HCT116 (cell line): ENCODE measurements around the gene EID2B. TPM values are rescaled to one million over a fixed set of nuclear protein-coding genes. Genes with fewer than 3 reads are reported as not detected.

Source experiments
- ATAC-seq: fragments of 200-7000 bp; cut with Tn5 transposase; 2 replicates; pipeline ENCODE4 v1.9.1; 2020; ENCODE audit warnings: mild to moderate bottlenecking, moderate library complexity
- BruUV-seq: library from RNA; stranded (reverse); fragments of 400-500 nt; replicated peaks from 2 replicates; lab custom pipeline; 2021; lab: Mats Ljungman, UMichigan
- CTCF ChIA-PET: fragments of 300-600 bp; sonication (Branson Sonifier 250); formaldehyde crosslinking; loops from one replicate; lab custom pipeline; 2021; ENCODE audit warnings: antibody characterized with exemption; lab: Charles Lee
- POLR2A ChIA-PET: fragments of 300-600, 350-600 bp; sonication (Branson Sonifier 250); formaldehyde crosslinking; loops from one replicate; lab custom pipeline; 2021; ENCODE audit warnings: antibody characterized with exemption; lab: Charles Lee
- RAD21 ChIA-PET, 2 experiments: fragments of 300-600 bp; sonication (Branson Sonifier 250); formaldehyde crosslinking; loops; one replicate each; lab custom pipeline; 2023; ENCODE audit warnings: low total read pairs in 2 of 2; ENCODE audit not compliant: uncharacterized antibody in 2 of 2, unreplicated experiment in 2 of 2, low non-redundant PET in 1 of 2; lab: Charles Lee
- DNase-seq: peaks from one replicate; pipeline ENCODE4 v3.0.0-alpha.2; 2010; ENCODE audit warnings: low read depth, low spot score
- H2AFZ ChIP-seq: fragments of 200-600 bp; shearing (Covaris generic), sonication (generic); 2 replicates; pipeline ENCODE4 v1.6.1; 2017; ENCODE audit warnings: low read depth, mixed run types, mixed read lengths, antibody characterized with exemption, low read length; ENCODE audit not compliant: poor library complexity, severe bottlenecking
- H3K27ac ChIP-seq: 2 replicates; pipeline ENCODE4 v1.5.1; 2012; ENCODE audit warnings: low read depth, low read length
- H3K27me3 ChIP-seq: fragments of 200-600 bp; sonication (generic); 2 replicates; pipeline ENCODE4 v1.6.1; 2016; ENCODE audit warnings: mixed run types, low read length, mixed read lengths; ENCODE audit not compliant: insufficient read depth
- H3K36me3 ChIP-seq, 2 experiments: fragments of 200-500 bp in 1 of 2; fragments of 200-600 bp in 1 of 2; sonication (Bioruptor generic) in 1 of 2; sonication (generic) in 1 of 2; 2 replicates each; pipeline versions ENCODE4 v1.5.1 to v1.6.1; 2014 to 2016; ENCODE audit warnings: low read length in 2 of 2, inconsistent platforms in 1 of 2, mixed read lengths in 1 of 2, mixed run types in 1 of 2; ENCODE audit not compliant: insufficient read depth in 2 of 2, control insufficient read depth in 1 of 2
- H3K4me1 ChIP-seq, 2 experiments: fragments of 200-600 bp in 1 of 2; sonication (generic) in 1 of 2; 2 replicates each; pipeline versions ENCODE4 v1.5.1 to v1.6.1; 2012 to 2017; ENCODE audit warnings: low read length in 2 of 2, inconsistent platforms in 1 of 2, mild to moderate bottlenecking in 1 of 2, mixed read lengths in 1 of 2, mixed run types in 1 of 2, moderate library complexity in 1 of 2; ENCODE audit not compliant: insufficient read depth in 2 of 2, control insufficient read depth in 1 of 2
- H3K4me2 ChIP-seq: fragments of 200-600 bp; sonication (generic); 2 replicates; pipeline ENCODE4 v1.6.1; 2017; ENCODE audit warnings: mixed run types, low read length, mixed read lengths
- H3K4me3 ChIP-seq, 2 experiments: fragments of 200-600 bp in 1 of 2; sonication (generic) in 1 of 2; replicated peaks in 1 of 2; 2 replicates each; pipeline ENCODE4 v1.5.1; 2011 to 2016; ENCODE audit warnings: low read length in 2 of 2, control low read depth in 1 of 2, low read depth in 1 of 2, mild to moderate bottlenecking in 1 of 2, mixed read lengths in 1 of 2, mixed run types in 1 of 2
- H3K79me2 ChIP-seq: fragments of 200-600 bp; sonication (generic); 2 replicates; pipeline ENCODE4 v1.6.1; 2017; ENCODE audit warnings: mild to moderate bottlenecking, mixed run types, low read length, moderate library complexity, mixed read lengths; ENCODE audit not compliant: insufficient read depth
- H3K9ac ChIP-seq: fragments of 200-600 bp; sonication (generic); 2 replicates; pipeline ENCODE4 v1.6.1; 2016; ENCODE audit warnings: low read length, mixed read lengths
- H3K9me2 ChIP-seq: fragments of 200-600 bp; sonication (generic), shearing (Covaris generic); 2 replicates; pipeline ENCODE4 v1.6.1; 2017; ENCODE audit warnings: mixed run types, mild to moderate bottlenecking, moderate library complexity; ENCODE audit not compliant: insufficient read depth
- H3K9me3 ChIP-seq, 2 experiments: fragments of 200-500 bp in 1 of 2; fragments of 200-600 bp in 1 of 2; sonication (Bioruptor generic) in 1 of 2; sonication (generic) in 1 of 2; 2 replicates each; pipeline ENCODE4 v1.6.1; 2014 to 2017; ENCODE audit warnings: low read length in 2 of 2, mixed read lengths in 2 of 2, inconsistent platforms in 1 of 2, low read depth in 1 of 2, mild to moderate bottlenecking in 1 of 2, mixed run types in 1 of 2, moderate library complexity in 1 of 2; ENCODE audit not compliant: control insufficient read depth in 1 of 2, insufficient read depth in 1 of 2
- H4K20me1 ChIP-seq: fragments of 200-600 bp; sonication (generic), shearing (Covaris generic); 2 replicates; pipeline ENCODE4 v1.6.1; 2017; ENCODE audit warnings: mixed run types, mild to moderate bottlenecking, moderate library complexity; ENCODE audit not compliant: insufficient read depth
- CBX3 ChIP-seq: IDR thresholded peaks from 2 replicates; pipeline ENCODE4 v1.6.1; 2012; ENCODE audit warnings: low read depth
- ELF1 ChIP-seq: IDR thresholded peaks from 2 replicates; pipeline ENCODE4 v1.6.1; 2012; ENCODE audit warnings: low read depth, borderline replicate concordance
- EZH2 ChIP-seq: fragments of 200-600 bp; sonication (generic); IDR thresholded peaks from 2 replicates; pipeline ENCODE4 v1.6.1; 2017; ENCODE audit warnings: antibody characterized with exemption, mixed run types
- EZH2phosphoT487 ChIP-seq: fragments of 200-600 bp; IDR thresholded peaks from 2 replicates; pipeline ENCODE4 v1.6.1; 2018; ENCODE audit warnings: antibody characterized with exemption, borderline replicate concordance
- FOSL1 ChIP-seq: IDR thresholded peaks from 2 replicates; pipeline ENCODE4 v1.6.1; 2012; ENCODE audit warnings: low read depth
- JUND ChIP-seq: IDR thresholded peaks from 2 replicates; pipeline ENCODE4 v1.6.1; 2012
- POLR2A ChIP-seq: IDR thresholded peaks from 2 replicates; pipeline ENCODE4 v1.7.0; 2011; ENCODE audit warnings: borderline replicate concordance; ENCODE audit not compliant: insufficient read depth, insufficient read length; ENCODE audit errors: extremely low read depth
- POLR2AphosphoS5 ChIP-seq: IDR thresholded peaks from 2 replicates; pipeline ENCODE4 v1.6.1; 2011; ENCODE audit warnings: mild to moderate bottlenecking, low read depth, low read length, moderate library complexity
- RAD21 ChIP-seq: IDR thresholded peaks from 2 replicates; pipeline ENCODE4 v1.6.1; 2012; ENCODE audit warnings: low read depth, mild to moderate bottlenecking
- SP1 ChIP-seq: IDR thresholded peaks from 2 replicates; pipeline ENCODE4 v1.6.1; 2012; ENCODE audit warnings: low read depth
- TCF7L2 ChIP-seq: IDR thresholded peaks from 2 replicates; pipeline ENCODE4 v1.7.0; 2011; ENCODE audit warnings: borderline replicate concordance, inconsistent platforms; ENCODE audit not compliant: insufficient read depth, insufficient read length; ENCODE audit errors: extremely low read depth
- YY1 ChIP-seq: IDR thresholded peaks from 2 replicates; pipeline ENCODE4 v1.6.1; 2011; ENCODE audit warnings: low read length, low read depth, moderate library complexity, mild to moderate bottlenecking; ENCODE audit not compliant: insufficient replicate concordance; ENCODE audit errors: extremely low read depth
- ZFX ChIP-seq: fragments of 450-650 bp; IDR thresholded peaks from 2 replicates; pipeline ENCODE4 v1.6.1; 2017
- ZNF274 ChIP-seq: fragments of 200-500 bp; sonication (Bioruptor generic); IDR thresholded peaks from 2 replicates; pipeline ENCODE4 v1.6.1; 2014; ENCODE audit warnings: mild to moderate bottlenecking, low read depth, low read length, inconsistent platforms
- intact Hi-C: fragments of 100-400 bp; cut with micrococcal nuclease; formaldehyde crosslinking; loops from 2 replicates; pipeline ENCODE4 v1.10.0; 2022
- total RNA-seq: library from RNA; stranded (reverse); gene quantifications from one replicate; pipeline ENCODE4 v1.2.1, GENCODE V29; 2021; ENCODE audit not compliant: unreplicated experiment
- TF ChIP-seq, protein P1 (sequence below): IDR thresholded peaks from 2 replicates; pipeline ENCODE4 v1.6.1; 2011; ENCODE audit warnings: mild to moderate bottlenecking, low read length, moderate library complexity; ENCODE audit not compliant: insufficient replicate concordance; ENCODE audit errors: extremely low read depth
- TF ChIP-seq, protein P2 (sequence below): IDR thresholded peaks from 2 replicates; pipeline ENCODE4 v1.6.1; 2012; ENCODE audit warnings: low read depth

The EID2B gene
- total RNA-seq, 1 experiment from 2014 or later, result 1.2 TPM

GRCh38 chr19:39497996-39498797 is 34.5 kb downstream of the EID2B start:
- DNase-seq, result no peak
- RAD21 ChIA-PET, result no interaction called here
- H3K27me3 ChIP-seq, result no peaks in the 10 kb centered on the region
- POLR2A ChIA-PET, result no interaction called here
- no peaks in the 10 kb centered on the region for H3K79me2 ChIP-seq
- no peak overlapping the region for H3K4me3 ChIP-seq
- H4K20me1 ChIP-seq, result no peaks in the 10 kb centered on the region
- BruUV-seq, result no TSS peak
- H3K4me2 ChIP-seq, result no peak overlapping the region
- CTCF ChIA-PET, result no interaction called here
- no peak for TF ChIP-seq ZFX
- no peak for TF ChIP-seq RAD21
- TF ChIP-seq POLR2AphosphoS5, result no peak
- TF ChIP-seq, protein P1, sequence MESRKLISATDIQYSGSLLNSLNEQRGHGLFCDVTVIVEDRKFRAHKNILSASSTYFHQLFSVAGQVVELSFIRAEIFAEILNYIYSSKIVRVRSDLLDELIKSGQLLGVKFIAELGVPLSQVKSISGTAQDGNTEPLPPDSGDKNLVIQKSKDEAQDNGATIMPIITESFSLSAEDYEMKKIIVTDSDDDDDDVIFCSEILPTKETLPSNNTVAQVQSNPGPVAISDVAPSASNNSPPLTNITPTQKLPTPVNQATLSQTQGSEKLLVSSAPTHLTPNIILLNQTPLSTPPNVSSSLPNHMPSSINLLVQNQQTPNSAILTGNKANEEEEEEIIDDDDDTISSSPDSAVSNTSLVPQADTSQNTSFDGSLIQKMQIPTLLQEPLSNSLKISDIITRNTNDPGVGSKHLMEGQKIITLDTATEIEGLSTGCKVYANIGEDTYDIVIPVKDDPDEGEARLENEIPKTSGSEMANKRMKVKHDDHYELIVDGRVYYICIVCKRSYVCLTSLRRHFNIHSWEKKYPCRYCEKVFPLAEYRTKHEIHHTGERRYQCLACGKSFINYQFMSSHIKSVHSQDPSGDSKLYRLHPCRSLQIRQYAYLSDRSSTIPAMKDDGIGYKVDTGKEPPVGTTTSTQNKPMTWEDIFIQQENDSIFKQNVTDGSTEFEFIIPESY, result no peak
- TF ChIP-seq ZNF274, result no peak
- TF ChIP-seq FOSL1, result no peak
- no peak for TF ChIP-seq YY1
- TF ChIP-seq SP1, result no peak
- TF ChIP-seq EZH2, result no peak
- TF ChIP-seq POLR2A, result no peak
- no peak for TF ChIP-seq CBX3
- no peak for TF ChIP-seq JUND
- TF ChIP-seq EZH2phosphoT487, result no peak
- TF ChIP-seq, protein P2, sequence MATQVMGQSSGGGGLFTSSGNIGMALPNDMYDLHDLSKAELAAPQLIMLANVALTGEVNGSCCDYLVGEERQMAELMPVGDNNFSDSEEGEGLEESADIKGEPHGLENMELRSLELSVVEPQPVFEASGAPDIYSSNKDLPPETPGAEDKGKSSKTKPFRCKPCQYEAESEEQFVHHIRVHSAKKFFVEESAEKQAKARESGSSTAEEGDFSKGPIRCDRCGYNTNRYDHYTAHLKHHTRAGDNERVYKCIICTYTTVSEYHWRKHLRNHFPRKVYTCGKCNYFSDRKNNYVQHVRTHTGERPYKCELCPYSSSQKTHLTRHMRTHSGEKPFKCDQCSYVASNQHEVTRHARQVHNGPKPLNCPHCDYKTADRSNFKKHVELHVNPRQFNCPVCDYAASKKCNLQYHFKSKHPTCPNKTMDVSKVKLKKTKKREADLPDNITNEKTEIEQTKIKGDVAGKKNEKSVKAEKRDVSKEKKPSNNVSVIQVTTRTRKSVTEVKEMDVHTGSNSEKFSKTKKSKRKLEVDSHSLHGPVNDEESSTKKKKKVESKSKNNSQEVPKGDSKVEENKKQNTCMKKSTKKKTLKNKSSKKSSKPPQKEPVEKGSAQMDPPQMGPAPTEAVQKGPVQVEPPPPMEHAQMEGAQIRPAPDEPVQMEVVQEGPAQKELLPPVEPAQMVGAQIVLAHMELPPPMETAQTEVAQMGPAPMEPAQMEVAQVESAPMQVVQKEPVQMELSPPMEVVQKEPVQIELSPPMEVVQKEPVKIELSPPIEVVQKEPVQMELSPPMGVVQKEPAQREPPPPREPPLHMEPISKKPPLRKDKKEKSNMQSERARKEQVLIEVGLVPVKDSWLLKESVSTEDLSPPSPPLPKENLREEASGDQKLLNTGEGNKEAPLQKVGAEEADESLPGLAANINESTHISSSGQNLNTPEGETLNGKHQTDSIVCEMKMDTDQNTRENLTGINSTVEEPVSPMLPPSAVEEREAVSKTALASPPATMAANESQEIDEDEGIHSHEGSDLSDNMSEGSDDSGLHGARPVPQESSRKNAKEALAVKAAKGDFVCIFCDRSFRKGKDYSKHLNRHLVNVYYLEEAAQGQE, result no peak
- TF ChIP-seq TCF7L2, result no peak
- no peak for TF ChIP-seq ELF1
- TF ChIP-seq, all 23 proteins: peak for 0
- Histone ChIP-seq H3K36me3 (no peaks in the 10 kb centered on the region), H3K9me3 (no peaks in the 10 kb centered on the region), H2AFZ (no peak overlapping the region), H3K9ac (no peak overlapping the region), H3K9me2 (no peaks in the 10 kb centered on the region), H3K27ac (no peak overlapping the region), H3K4me1 (peaks cover 0 to 5% of the 10 kb centered on the region in 2 experiments; a peak in 2 of 4 replicates)
- no peak for ATAC-seq
- intact Hi-C loops, result no loop called here
